PFSK-1 (cell line): ENCODE results near the gene ZGPAT.

Experiments
- FOXP2 ChIP-seq: optimal IDR thresholded peaks from 2 replicates; pipeline ENCODE3; 2011; ENCODE audit warnings: borderline replicate concordance, control low read depth, inconsistent platforms; ENCODE audit not compliant: insufficient read depth; ENCODE audit errors: extremely low read length, extremely low read depth
- POLR2AphosphoS5 ChIP-seq: IDR thresholded peaks from 2 replicates; pipeline ENCODE4 v1.6.1; 2012; ENCODE audit warnings: low read depth, mild to moderate bottlenecking, control low read depth, low read length, moderate library complexity
- REST ChIP-seq, 2 experiments: IDR thresholded peaks; 2 replicates each; pipeline versions ENCODE4 v1.6.1 to v1.8.0; 2011 to 2012; ENCODE audit warnings: low read depth in 2 of 2, low read length in 2 of 2, control low read depth in 1 of 2, inconsistent platforms in 1 of 2, mild to moderate bottlenecking in 1 of 2, moderate library complexity in 1 of 2; ENCODE audit not compliant: insufficient read depth in 1 of 2
- SIN3A ChIP-seq: IDR thresholded peaks from 2 replicates; pipeline ENCODE4 v1.6.1; 2012; ENCODE audit warnings: mild to moderate bottlenecking, low read length, moderate library complexity, borderline replicate concordance; ENCODE audit not compliant: insufficient read depth
- TAF1 ChIP-seq: IDR thresholded peaks from 2 replicates; pipeline ENCODE4 v1.6.1; 2012; ENCODE audit warnings: low read length, control low read depth, borderline replicate concordance; ENCODE audit not compliant: insufficient read depth

The ZGPAT gene

DNA sequence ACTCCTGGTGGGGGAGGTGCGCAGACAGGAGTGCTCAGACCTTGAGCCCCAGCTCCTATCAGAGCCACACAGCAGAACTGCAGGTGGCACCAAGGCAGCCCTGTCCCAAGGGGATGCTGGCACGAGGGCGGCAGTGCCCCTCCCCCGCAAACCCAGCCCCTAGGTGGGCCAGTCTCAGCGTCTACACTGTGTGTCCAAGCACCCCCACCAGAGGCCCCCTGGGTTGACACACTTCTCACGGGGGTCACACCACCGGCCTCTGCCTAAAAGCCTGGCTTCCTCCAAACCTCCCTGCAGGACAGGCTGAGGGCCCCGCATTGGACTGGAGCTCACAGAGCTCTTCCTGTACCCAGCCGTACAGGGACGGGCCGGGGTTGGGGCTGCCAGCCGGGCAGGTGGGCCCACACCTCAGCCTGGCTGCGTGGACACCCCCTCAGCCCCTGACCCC, 39.8 kb downstream of the ZGPAT start:
- TF ChIP-seq REST (IDR thresholded peaks at IDR 0.05; ENCODE audit: insufficient read depth in 1 of 2, low read depth in 2 of 2, low read length in 2 of 2) (no peak), SIN3A (no peak), FOXP2 (no peak), TAF1 (no peak), POLR2AphosphoS5 (no peak)

DNA sequence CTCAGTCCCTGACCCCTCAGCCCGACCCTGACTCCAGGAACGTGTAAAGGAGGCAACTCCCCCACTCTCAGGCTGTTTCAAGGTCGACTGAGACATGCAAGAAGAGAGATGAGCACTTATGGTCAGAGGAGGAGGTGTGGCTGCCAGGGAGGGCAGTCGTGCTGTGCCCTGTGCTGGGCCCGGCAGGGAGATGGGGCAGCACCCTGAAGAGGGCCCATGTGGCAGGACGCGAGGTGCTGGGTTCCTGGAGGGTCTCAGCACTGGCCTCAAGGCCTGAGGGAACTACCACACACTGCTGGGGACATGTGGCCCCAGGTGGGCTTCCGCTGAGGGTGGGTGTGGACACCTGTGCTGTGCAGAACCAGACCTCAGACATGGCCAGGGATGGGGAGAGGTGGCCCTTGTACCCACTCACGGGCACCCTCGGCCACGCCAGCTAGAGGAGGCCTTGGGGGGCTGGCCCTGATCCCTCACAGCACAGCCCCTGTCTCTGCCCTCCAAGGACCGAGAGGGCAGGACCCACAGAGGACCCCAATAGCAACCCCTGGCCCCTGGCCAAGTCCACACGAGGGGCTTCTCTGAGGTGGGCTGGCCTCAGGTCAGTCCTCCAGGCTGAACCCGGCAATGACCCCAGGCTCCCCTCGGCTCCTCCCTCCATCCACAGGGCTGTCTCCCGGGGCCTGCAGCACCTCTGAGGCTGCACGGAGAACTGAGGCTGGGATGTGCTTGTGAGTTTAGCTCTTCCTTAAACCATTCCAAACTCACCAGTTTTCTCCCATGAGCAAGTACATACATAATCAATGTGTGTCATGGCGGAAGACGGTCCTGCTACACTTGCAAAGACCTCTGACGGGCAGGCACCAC, 40.5 kb downstream of the ZGPAT start:
- TF ChIP-seq SIN3A (no peak), FOXP2 (no peak), POLR2AphosphoS5 (no peak), TAF1 (no peak), REST (IDR thresholded peaks at IDR 0.05; ENCODE audit: insufficient read depth in 1 of 2, low read depth in 2 of 2, low read length in 2 of 2) (no peak)

GRCh38 chr20:63748934-63749270, 41.1 kb downstream of the ZGPAT start:
- TF ChIP-seq TAF1 = no peak
- no peak for TF ChIP-seq REST (IDR thresholded peaks at IDR 0.05; ENCODE audit: insufficient read depth in 1 of 2, low read depth in 2 of 2, low read length in 2 of 2)
- no peak for TF ChIP-seq FOXP2
- TF ChIP-seq POLR2AphosphoS5 = no peak
- no peak for TF ChIP-seq SIN3A

DNA sequence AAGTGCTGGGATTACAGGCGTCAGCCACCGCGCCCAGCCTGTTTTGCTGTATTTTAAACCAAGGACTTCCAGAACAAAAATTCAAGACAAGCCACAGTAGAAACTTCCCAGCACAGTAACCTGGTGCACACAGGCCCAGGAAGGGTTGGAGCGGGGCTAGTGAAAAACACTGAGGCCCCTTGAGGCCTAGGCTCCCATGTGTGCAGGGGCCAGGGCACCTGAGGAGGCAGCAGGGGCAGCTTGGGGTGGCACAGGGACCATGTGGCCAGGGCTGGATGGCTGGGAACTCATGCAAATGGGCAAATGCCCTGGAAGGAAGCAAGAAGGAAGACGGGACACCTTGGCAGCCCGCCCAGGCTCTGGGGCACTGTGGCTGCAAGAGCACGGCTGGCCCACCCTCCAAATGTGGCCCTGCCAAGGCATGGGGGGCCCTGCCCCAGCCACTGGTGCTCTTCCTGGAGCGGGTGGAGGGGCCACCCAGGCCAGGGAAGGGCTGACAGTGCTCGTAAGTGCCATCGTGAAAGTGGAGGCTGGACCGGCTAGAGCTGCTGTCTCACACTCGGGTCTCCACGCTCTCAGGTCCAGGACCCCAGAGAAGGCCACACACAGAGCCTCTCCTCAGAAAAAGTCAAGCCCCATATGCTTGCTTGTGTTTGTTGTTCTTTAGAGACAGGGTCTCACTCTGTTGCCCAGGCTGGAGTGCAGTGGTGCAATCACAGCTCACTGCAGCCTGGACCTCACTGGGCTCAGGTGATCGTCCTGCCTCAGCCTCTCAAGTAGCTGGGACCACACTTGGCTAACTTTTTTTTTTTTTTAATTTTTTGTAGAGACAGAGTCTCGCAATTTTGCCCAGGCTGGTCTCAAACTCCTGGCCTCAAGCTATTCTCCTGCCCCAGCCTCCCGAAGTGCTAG, 42.0 kb downstream of the ZGPAT start:
- TF ChIP-seq TAF1 = no peak
- no peak for TF ChIP-seq SIN3A
- TF ChIP-seq REST (IDR thresholded peaks at IDR 0.05; ENCODE audit: insufficient read depth in 1 of 2, low read depth in 2 of 2, low read length in 2 of 2) = no peak
- no peak for TF ChIP-seq FOXP2
- no peak for TF ChIP-seq POLR2AphosphoS5
